T47D (cell line): Measurements from ENCODE around the gene KRTAP10-9.
"Not testable (repeated sequence)": the region's sequence is repeated elsewhere in the genome, so short reads cannot be mapped to it uniquely, and the experiment has no call there.

Experiments used
- DNase-seq, 2 experiments: peaks; one replicate each; pipeline versions ENCODE4 v3.0.0 to v3.0.0-alpha.2; 2011 to 2012; ENCODE audit warnings: low read depth in 1 of 2, low spot score in 1 of 2
- JUND ChIP-seq: IDR thresholded peaks from 2 replicates; pipeline ENCODE4 v1.6.1; 2012; ENCODE audit warnings: low read depth
- in situ Hi-C: cut with HindIII; loops from 2 replicates; pipeline ENCODE4 v1.10.0; 2016; ENCODE audit warnings: low sequenced_read_pairs, low pct_unique_long_range_greater_than_20kb

The KRTAP10-9 gene

GRCh38 chr21:44626673-44627143, at the start of gene KRTAP10-9:
TSS of gene KRTAP10-9 (plus strand) at chr21:44627093. CDS start at chr21:44627172, 79 bp downstream.
- DNase-seq, result no peak
- in situ Hi-C loops, result no loop called here
- TF ChIP-seq JUND, result no peak

- no peak for TF ChIP-seq JUND
- DNase-seq, result no peak
- in situ Hi-C loops, result no loop called here
Observed at GRCh38 chr21:44578371-44579055, 48.4 kb upstream of the KRTAP10-9 start.

GRCh38 chr21:44579056-44579832, 47.6 kb upstream of the KRTAP10-9 start:
- TF ChIP-seq JUND, result no peak
- no peak for DNase-seq
- in situ Hi-C loops, result no loop called here

GRCh38 chr21:44579833-44580144, 47.1 kb upstream of the KRTAP10-9 start:
- in situ Hi-C loops, result no loop called here
- DNase-seq, result no peak
- no peak for TF ChIP-seq JUND

- DNase-seq, result peak in 1 of 2 experiments; percentile 36
- in situ Hi-C loops, result not testable (repeated sequence)
Observed at GRCh38 chr21:44580231-44580821, 46.6 kb upstream of the KRTAP10-9 start, which contains the start of gene KRTAP10-5. TSS of gene KRTAP10-5 (minus strand) at chr21:44580604. CDS start at chr21:44580578, 26 bp downstream.

- in situ Hi-C loops, result no loop called here
- no peak for DNase-seq
- no peak for TF ChIP-seq JUND
Observed at GRCh38 chr21:44581158-44581557, 45.7 kb upstream of the KRTAP10-9 start.

GRCh38 chr21:44582055-44582454, 44.8 kb upstream of the KRTAP10-9 start:
- DNase-seq, result no peak
- in situ Hi-C loops, result no loop called here
- no peak for TF ChIP-seq JUND

GRCh38 chr21:44583089-44583799, 43.6 kb upstream of the KRTAP10-9 start:
- DNase-seq, result peak in 1 of 2 experiments; percentile 61
- TF ChIP-seq JUND, result no peak
- in situ Hi-C loops, result no loop called here

- no peak for TF ChIP-seq JUND
- DNase-seq, result no peak
- in situ Hi-C loops, result no loop called here
Observed at GRCh38 chr21:44583800-44584147, 43.1 kb upstream of the KRTAP10-9 start.

GRCh38 chr21:44585892-44586291, 41.0 kb upstream of the KRTAP10-9 start:
- no peak for TF ChIP-seq JUND
- in situ Hi-C loops, result no loop called here
- DNase-seq, result no peak

- in situ Hi-C loops, result no loop called here
- no peak for DNase-seq
- TF ChIP-seq JUND, result no peak
Observed at GRCh38 chr21:44589094-44589493, 37.8 kb upstream of the KRTAP10-9 start.

GRCh38 chr21:44589586-44590305, 37.1 kb upstream of the KRTAP10-9 start:
- in situ Hi-C loops, result no loop called here
- TF ChIP-seq JUND, result no peak
- no peak for DNase-seq
